HepG2 (cell line): Measurements from ENCODE around the gene GRK6. TPM values are rescaled to one million over a fixed set of nuclear protein-coding genes. Genes with fewer than 3 reads are reported as not detected.
A peak's percentile ranks its signal among the peaks of the same experiment; 100 is the strongest.

Experiments
- BHLHE40 ChIP-seq: IDR thresholded peaks from 2 replicates; pipeline ENCODE4 v1.6.1; 2011; ENCODE audit warnings: low read length, improper control_type of control experiment
- EHMT2 ChIP-seq: fragments of 200-600 bp; sonication (generic); IDR thresholded peaks from 2 replicates; pipeline ENCODE4 v1.7.0; 2017; ENCODE audit warnings: antibody characterized with exemption, low read depth, low read length, borderline replicate concordance
- HOXA3 ChIP-seq: sonication (generic); formaldehyde crosslinking; IDR thresholded peaks from 2 replicates; pipeline ENCODE4 v1.5.0; 2020; ENCODE audit warnings: missing genetic modification reagents
- KDM1A ChIP-seq: IDR thresholded peaks from 2 replicates; pipeline ENCODE4 v1.6.1; 2016; ENCODE audit warnings: missing compliant biosample characterization
- MAF1 ChIP-seq: sonication (generic); formaldehyde crosslinking; IDR thresholded peaks from 2 replicates; pipeline ENCODE4 v1.5.0; 2020; ENCODE audit warnings: missing genetic modification reagents, borderline replicate concordance
- MTA1 ChIP-seq: sonication (generic); formaldehyde crosslinking; IDR thresholded peaks from 2 replicates; pipeline ENCODE4 v1.4.0; 2020; ENCODE audit warnings: missing genetic modification reagents, mild to moderate bottlenecking, borderline replicate concordance
- MYC ChIP-seq: sonication (generic); formaldehyde crosslinking; IDR thresholded peaks from 2 replicates; pipeline ENCODE4 v1.9.0; 2021; ENCODE audit warnings: missing genetic modification reagents, borderline replicate concordance
- NCOR1 ChIP-seq: fragments of 200-600 bp; sonication (generic); IDR thresholded peaks from 2 replicates; pipeline ENCODE4 v1.7.0; 2017; ENCODE audit warnings: antibody characterized with exemption, low read length, borderline replicate concordance
- POLR2AphosphoS5 ChIP-seq: IDR thresholded peaks from 2 replicates; pipeline ENCODE4 v1.6.1; 2012; ENCODE audit warnings: low read depth, low read length
- RORA ChIP-seq: sonication (generic); formaldehyde crosslinking; IDR thresholded peaks from 2 replicates; pipeline ENCODE4 v1.5.0; 2020; ENCODE audit warnings: mild to moderate bottlenecking, missing genetic modification reagents, moderate library complexity
- SAFB2 ChIP-seq: sonication (generic); formaldehyde crosslinking; IDR thresholded peaks from 2 replicates; pipeline ENCODE4 v1.5.1; 2020; ENCODE audit warnings: missing genetic modification reagents, low read depth, mild to moderate bottlenecking, borderline replicate concordance
- SATB2 ChIP-seq: sonication (generic); formaldehyde crosslinking; IDR thresholded peaks from 2 replicates; pipeline ENCODE4 v1.5.0; 2020; ENCODE audit warnings: missing genetic modification reagents
- YEATS4 ChIP-seq: sonication (generic); formaldehyde crosslinking; IDR thresholded peaks from 2 replicates; pipeline ENCODE4 v1.4.0; 2020; ENCODE audit warnings: missing genetic modification reagents, borderline replicate concordance
- ZBTB21 ChIP-seq: sonication (generic); formaldehyde crosslinking; IDR thresholded peaks from 2 replicates; pipeline ENCODE4 v1.4.0; 2020; ENCODE audit warnings: missing genetic modification reagents
- ZNF224 ChIP-seq: sonication (generic); formaldehyde crosslinking; IDR thresholded peaks from 2 replicates; pipeline ENCODE4 v1.5.0; 2020; ENCODE audit warnings: mild to moderate bottlenecking, missing genetic modification reagents
- ZNF350 ChIP-seq: sonication (generic); formaldehyde crosslinking; IDR thresholded peaks from 2 replicates; pipeline ENCODE4 v1.4.0; 2020; ENCODE audit warnings: mild to moderate bottlenecking, low read depth, missing genetic modification reagents, borderline replicate concordance
- ZNF816 ChIP-seq: sonication (generic); formaldehyde crosslinking; IDR thresholded peaks from 2 replicates; pipeline ENCODE4 v1.8.0; 2022; ENCODE audit warnings: missing genetic modification reagents, mild to moderate bottlenecking, borderline replicate concordance
- polyA plus RNA-seq, 8 experiments: library from polyadenylated mRNA; depleted of rRNA in 3 of 8; stranded (reverse) in 7 of 8; unstranded in 1 of 8; fragments of >200 nt; fragmentation: Illumina TruSeq in 4 of 8; extraction: Trizol in 4 of 8; gene quantifications; 2 replicates each; pipeline versions ENCODE4 v1.2.1 to v1.2.3, GENCODE V29; 2011 to 2016; ENCODE audit warnings: low read depth in 4 of 8, missing spikeins in 1 of 8, mixed read lengths in 1 of 8; ENCODE audit not compliant: insufficient read depth in 1 of 8
- total RNA-seq, 5 experiments: library from RNA; depleted of rRNA; stranded (reverse); fragments of >200 nt; fragmentation: Illumina TruSeq; extraction: Trizol; gene quantifications; 2 replicates each; pipeline ENCODE4 v1.2.3, GENCODE V29; 2016; ENCODE audit warnings: low read depth in 1 of 5
- TF ChIP-seq, protein P1 (sequence below): sonication (generic); IDR thresholded peaks from 2 replicates; pipeline ENCODE4 v1.6.1; 2016; ENCODE audit warnings: low read depth, borderline replicate concordance
- TF ChIP-seq, protein P2 (sequence below): fragments of 450-650 bp; IDR thresholded peaks from 2 replicates; pipeline ENCODE4 v1.6.1; 2016
- TF ChIP-seq, protein P3 (sequence below): sonication (generic); formaldehyde crosslinking; IDR thresholded peaks from 2 replicates; pipeline ENCODE4 v1.4.0; 2020; ENCODE audit warnings: missing genetic modification reagents, borderline replicate concordance

Gene GRK6
- total and polyA plus RNA-seq, 2 of the 13 experiments (the other 11 are each of a cell fraction or from before 2014, with no cell fraction given), result 13.2 to 19.9 TPM

DNA sequence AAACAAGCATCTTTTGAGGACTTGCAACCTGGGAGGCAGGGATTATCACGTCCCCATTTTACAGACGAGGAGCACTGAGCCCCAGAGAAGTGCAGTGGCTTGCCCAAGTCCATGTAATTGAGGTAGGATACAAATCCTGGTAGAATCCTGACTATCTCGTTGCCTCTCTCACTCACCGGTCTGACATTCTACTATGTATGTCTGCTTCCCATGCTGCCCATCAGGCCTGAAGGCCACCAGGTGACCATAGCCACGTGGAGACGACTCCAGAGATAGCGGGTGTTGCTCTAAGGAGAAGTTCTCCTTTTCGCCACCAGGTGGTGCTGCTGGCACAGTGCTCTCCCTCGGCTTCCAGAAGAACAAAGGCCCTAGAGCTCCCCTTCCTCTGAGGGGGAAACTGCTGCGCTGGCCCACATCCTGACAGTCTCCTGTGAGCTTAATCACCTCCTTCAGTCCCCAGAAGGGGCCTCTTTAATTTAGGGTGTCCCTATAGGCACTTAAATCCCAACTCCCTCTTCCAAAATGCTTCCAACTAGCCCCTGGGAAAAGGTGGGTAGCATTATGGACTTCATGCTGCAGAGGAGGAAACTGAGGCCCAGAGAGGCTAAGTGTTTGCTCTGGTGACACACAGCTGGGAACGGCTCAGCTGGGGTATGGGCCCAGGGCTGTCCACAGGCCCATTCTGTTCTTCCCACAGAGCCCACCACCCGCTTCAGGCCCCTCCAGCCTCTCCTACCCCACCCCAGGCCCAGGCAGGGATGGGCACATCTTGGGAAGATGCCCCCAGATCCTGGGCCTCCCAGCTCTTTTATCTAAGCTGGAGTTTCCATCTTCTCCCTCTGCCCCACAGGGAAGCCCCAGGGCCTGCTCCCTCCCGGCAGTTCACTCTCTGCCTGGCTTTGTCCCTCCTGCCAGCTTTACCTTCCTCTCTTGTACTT lies 35.8 kb upstream of the GRK6 start (continued):
- TF ChIP-seq POLR2AphosphoS5 (no peak), KDM1A (peak; percentile 83), EHMT2 (no peak), SATB2 (CRISPR knock-in tag) (no peak), MTA1 (CRISPR knock-in tag) (no peak), ZNF816 (CRISPR knock-in tag) (no peak), BHLHE40 (0 out of 2 replicates have a peak, but pooled peaks have one; percentile 6), NCOR1 (no peak), SAFB2 (CRISPR knock-in tag) (peak; percentile 16; the same call in 1 of the 2 replicates), RORA (CRISPR knock-in tag) (no peak), HOXA3 (CRISPR knock-in tag) (peak; percentile 25; the same call in 1 of the 2 replicates), ZNF224 (CRISPR knock-in tag) (no peak), ZBTB21 (CRISPR knock-in tag) (no peak), YEATS4 (peak; percentile 29; the same call in 1 of the 2 replicates), ZNF350 (CRISPR knock-in tag) (peak; percentile 46; the same call in 1 of the 2 replicates), MYC (CRISPR knock-in tag) (peak; percentile 90; the same call in 1 of the 2 replicates), MAF1 (CRISPR knock-in tag) (no peak)
- TF ChIP-seq, protein P1, sequence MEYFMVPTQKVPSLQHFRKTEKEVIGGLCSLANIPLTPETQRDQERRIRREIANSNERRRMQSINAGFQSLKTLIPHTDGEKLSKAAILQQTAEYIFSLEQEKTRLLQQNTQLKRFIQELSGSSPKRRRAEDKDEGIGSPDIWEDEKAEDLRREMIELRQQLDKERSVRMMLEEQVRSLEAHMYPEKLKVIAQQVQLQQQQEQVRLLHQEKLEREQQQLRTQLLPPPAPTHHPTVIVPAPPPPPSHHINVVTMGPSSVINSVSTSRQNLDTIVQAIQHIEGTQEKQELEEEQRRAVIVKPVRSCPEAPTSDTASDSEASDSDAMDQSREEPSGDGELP, result peak; percentile 42; the same call in 1 of the 2 replicates
- TF ChIP-seq, protein P2, sequence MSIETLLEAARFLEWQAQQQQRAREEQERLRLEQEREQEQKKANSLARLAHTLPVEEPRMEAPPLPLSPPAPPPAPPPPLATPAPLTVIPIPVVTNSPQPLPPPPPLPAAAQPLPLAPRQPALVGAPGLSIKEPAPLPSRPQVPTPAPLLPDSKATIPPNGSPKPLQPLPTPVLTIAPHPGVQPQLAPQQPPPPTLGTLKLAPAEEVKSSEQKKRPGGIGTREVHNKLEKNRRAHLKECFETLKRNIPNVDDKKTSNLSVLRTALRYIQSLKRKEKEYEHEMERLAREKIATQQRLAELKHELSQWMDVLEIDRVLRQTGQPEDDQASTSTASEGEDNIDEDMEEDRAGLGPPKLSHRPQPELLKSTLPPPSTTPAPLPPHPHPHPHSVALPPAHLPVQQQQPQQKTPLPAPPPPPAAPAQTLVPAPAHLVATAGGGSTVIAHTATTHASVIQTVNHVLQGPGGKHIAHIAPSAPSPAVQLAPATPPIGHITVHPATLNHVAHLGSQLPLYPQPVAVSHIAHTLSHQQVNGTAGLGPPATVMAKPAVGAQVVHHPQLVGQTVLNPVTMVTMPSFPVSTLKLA, result peak; percentile 87
- TF ChIP-seq, protein P3, sequence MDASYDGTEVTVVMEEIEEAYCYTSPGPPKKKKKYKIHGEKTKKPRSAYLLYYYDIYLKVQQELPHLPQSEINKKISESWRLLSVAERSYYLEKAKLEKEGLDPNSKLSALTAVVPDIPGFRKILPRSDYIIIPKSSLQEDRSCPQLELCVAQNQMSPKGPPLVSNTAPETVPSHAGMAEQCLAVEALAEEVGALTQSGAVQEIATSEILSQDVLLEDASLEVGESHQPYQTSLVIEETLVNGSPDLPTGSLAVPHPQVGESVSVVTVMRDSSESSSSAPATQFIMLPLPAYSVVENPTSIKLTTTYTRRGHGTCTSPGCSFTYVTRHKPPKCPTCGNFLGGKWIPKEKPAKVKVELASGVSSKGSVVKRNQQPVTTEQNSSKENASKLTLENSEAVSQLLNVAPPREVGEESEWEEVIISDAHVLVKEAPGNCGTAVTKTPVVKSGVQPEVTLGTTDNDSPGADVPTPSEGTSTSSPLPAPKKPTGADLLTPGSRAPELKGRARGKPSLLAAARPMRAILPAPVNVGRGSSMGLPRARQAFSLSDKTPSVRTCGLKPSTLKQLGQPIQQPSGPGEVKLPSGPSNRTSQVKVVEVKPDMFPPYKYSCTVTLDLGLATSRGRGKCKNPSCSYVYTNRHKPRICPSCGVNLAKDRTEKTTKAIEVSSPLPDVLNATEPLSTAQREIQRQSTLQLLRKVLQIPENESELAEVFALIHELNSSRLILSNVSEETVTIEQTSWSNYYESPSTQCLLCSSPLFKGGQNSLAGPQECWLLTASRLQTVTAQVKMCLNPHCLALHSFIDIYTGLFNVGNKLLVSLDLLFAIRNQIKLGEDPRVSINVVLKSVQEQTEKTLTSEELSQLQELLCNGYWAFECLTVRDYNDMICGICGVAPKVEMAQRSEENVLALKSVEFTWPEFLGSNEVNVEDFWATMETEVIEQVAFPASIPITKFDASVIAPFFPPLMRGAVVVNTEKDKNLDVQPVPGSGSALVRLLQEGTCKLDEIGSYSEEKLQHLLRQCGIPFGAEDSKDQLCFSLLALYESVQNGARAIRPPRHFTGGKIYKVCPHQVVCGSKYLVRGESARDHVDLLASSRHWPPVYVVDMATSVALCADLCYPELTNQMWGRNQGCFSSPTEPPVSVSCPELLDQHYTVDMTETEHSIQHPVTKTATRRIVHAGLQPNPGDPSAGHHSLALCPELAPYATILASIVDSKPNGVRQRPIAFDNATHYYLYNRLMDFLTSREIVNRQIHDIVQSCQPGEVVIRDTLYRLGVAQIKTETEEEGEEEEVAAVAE, result 0 out of 2 replicates have a peak, but pooled peaks have one; percentile 47
